ENCODE data around the gene CDH23.

Gene CDH23

DNA sequence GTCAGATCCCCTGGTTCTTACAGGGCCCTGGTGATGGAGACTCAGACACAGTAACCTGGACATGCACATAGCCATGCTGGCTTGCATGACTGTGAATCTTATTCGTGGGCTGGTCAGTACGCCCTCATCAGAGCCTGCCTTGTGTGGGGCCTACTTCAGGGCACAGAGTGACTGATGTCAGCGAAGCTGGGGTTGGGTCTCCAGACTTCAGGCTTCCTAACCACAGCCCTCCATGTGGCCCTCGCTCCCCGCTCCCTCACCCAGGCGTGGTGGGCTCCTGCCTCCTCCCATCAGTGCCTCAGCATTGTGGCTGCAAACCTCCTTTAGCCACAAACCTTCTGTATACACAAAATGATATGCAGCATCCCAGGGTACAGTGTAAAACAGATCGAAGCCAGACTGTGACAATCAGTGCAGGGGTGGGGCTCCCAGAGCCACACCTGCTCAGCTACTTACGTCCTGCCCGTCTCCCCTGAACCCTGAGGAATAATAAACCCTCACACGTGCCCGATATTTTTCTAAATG lies 329.9 kb downstream of the CDH23 start:
- in situ Hi-C loops (cut with HindIII; ENCODE audit: low sequenced_read_pairs) = no loop called here

DNA sequence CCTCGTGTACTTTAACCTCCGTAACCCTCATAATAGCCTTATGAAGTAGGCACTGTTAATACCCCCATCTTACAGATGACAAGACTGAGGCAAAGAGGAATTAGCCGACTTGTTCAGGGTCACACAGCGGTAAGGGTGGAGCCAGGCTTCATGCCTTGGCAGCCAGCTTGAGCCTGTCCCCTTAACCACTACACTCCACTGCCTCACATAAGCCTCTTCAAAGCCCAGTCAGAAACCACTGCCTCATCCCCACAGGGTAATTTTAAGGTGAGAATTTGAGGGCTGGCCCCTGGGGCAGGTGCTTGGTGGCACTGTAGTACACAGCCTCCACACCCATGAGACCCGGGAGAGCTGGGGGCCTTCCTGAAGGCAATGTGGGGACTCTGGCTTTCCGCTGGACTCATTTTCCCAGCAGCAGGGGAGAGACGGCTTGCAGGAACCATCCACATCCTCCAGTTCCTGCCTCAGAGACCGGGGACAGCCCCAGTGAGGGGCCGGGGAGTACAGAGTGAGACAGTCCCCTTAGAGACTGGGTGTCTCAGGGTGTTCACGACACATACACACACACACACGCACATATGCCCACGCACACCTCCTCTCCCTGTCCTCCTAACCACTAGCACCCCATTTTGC lies 330.5 kb downstream of the CDH23 start:
- in situ Hi-C loops (cut with HindIII; ENCODE audit: low sequenced_read_pairs) = no loop called here

DNA sequence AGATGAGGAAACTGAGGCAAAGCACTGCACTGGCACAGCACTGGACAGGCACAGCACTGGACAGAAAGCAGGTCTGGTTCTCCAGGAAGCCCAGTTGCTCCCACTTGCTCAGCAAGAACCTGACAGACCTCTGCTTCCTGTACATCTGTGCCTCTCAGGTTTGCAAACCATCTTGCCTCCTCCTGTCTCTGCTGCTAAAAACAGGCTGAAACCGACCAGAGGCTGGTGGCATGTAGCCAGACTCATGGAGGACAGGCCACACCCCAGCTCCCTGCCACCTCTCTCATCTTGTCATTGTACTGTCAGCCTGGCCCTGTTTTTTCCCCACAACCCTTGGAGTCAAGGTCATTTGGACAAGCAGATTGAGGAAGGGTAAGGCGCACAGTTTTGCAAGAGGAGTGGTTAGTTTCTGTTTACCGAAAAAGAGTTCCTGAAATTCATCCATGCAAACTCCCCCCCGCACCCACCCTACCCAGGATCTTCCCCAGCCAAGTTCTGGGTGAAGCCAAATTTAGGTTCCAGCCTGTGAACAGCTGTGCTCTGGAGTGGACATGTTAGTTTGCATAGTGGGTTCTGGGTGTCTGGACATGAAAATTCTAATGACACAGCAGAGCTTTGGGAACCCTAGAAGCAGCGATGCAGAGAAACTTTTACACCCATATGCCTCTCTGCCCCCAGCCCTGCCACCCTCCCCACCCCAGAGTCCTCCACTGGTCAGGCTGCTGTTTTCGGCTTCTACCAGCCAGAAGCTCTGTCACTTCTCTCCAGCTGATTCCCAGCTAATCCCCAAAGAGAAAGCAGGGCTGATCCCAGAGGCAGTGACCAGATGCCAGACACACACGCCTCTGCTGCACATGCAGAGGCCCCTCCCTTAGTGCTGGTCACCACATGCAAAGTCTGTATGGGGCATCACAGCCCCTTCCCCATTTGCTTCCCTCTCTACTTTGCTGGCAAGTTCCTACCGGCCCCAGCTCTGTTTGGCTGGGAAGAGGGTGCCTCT lies 331.3 kb downstream of the CDH23 start:
- in situ Hi-C loops (cut with HindIII; ENCODE audit: low sequenced_read_pairs) = no loop called here

DNA sequence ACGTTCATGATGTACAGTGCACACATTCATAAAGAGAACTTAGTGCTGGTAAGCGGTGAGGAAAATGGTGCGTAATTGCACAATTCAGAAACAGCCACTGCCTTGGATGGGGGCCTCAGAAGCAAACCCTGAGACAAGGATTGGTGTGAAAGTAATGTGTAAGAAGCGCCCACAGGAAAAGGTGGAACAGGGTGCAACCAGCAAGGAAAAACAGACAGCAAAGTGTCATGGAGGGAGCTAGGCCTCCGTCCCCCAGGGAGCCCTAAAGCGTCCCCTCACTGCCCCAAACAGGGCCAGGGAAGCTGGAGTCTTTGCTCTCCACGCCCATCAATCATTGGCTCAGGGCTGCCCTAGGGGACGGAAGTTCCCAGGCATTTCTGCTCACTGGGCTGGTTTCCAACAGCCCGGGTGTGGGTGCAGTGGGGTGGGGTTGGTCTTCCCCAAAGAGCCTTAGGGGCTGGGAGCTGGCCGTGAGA lies 332.5 kb downstream of the CDH23 start:
- in situ Hi-C loops (cut with HindIII; ENCODE audit: low sequenced_read_pairs) = no loop called here

DNA sequence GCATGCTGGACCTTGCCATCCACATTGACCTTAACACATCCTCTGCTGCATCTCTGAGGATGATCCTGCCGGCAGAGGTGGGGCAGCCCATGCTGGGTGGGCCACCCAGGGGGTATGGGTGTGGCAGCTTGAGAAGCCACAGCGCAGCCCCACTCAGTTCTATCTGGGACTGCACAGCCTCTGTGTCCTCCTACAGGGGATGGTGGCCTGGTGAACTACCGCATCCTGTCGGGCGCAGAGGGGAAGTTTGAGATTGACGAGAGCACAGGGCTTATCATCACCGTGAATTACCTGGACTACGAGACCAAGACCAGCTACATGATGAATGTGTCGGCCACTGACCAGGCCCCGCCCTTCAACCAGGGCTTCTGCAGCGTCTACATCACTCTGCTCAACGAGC lies 335.1 kb downstream of the CDH23 start:
- in situ Hi-C loops (cut with HindIII; ENCODE audit: low sequenced_read_pairs) = no loop called here

DNA sequence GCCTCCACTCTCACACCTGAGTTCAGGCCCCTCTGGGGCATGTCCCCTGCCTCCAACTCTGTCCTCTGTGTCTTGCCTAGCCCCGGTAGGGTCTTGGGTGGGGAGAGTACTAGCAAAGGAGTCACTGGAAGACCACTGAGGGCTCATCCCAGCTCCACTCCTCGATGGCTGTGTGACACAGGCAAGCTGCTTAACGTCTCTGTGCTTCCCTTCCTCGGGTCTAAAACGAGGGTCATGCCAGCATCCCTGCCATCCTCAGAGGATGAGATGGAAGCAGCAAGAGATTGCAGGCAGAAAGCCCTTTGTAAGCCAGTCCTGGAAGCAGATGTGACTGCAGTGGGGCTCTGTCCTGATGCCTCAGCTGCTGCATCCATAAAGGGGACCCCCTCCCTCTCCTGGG lies 338.1 kb downstream of the CDH23 start:
- in situ Hi-C loops (cut with HindIII; ENCODE audit: low sequenced_read_pairs) = no loop called here

DNA sequence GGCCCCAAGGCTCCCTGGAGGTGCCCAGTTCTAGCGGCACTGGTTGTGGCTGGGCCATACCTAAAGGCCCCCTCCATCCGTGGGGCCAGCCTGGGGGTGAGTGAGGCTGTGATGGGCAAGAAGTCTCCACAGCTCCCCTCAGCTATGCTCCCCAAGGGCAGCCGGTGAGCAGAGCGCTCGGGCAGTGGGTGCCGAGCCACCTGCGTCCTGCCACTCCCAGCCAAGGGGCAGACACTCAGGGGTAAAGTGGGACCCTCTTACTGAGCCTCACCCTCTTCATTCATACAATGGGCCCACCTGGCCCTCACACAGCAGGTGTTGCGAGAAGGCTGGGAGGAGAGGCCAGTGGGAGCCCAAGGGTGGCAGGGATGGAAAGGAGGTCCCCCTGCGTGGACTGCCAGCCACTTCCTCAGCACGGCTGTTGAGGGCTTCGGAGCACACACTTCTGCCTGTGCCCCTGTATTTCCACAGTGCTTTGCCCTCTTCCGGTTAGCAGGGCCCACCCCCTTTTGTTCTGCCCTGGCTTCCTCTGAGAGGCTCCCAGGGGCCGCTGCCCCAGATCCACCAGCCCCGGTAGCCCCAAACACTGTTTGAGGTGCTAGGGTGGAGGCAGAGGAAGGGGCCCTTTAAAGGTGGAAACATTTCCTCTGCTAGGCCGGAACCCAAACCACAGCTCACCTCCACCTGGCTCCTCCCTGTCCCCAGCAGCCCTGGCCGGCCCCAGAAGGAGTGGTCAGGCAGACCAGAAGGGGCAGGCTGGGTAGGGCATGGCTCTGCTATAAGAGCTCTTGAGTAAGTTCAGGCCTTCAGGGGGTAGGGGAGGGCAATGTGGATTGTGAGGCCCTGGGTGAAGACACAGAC lies 339.2 kb downstream of the CDH23 start:
- in situ Hi-C loops (cut with HindIII; ENCODE audit: low sequenced_read_pairs) = no loop called here

DNA sequence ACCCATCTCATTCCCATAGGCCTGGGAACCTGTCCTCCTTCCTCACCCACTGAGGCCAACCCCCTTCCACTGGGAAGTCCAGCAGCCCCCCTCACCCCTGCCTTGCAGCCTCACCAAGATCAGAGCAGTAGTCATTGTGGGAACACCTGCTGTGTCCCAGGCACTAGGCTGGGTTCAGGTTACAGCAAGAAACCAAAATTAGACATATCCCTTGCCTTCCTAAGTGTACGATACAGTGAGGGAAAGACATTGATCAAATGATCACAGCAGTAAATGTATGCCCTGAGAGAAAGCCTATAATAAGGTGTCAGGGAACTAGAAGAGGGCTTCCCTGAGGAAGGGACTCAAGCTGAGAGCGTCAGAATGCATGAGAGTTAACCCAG lies 339.8 kb downstream of the CDH23 start:
- in situ Hi-C loops (cut with HindIII; ENCODE audit: low sequenced_read_pairs) = no loop called here

DNA sequence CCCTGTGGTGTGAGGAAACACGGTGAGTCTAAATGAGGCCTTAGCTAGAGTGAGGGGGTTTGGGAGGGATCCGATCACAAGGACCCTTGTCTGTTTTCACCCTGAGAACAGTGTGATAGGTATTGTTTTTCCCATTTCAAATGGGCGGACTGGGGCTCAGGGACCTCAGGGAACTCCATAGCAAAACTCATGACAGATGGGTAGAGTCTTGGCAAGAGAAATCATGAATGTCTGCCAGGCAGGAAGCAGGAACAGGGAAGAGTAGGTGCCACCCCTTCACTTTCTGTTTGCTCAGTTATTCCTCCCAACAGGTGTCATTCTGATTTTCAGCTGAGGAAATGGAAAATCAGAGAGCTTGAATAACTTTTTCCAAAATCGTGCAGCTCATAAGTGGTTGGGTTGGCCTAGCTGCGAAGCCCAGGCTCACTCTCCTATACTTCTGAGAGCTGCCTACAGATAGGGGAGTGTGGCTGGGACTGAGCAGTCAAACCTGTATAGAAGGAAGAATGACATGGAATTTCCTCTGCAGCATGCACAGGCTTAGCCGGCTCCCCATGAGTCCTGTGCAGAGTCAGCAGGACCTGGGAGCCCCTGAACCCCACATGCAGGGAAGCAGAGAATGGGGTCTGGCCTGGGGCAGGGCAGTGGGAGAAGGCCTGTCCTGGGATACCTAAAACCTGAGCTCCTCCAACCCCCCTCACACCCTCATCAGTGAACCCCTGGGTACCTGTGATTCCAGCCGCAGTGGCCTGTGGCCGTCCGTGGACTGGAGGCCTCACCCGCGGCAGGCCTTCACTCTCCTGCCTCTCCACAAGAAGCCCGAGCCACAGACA lies 340.5 kb downstream of the CDH23 start:
- in situ Hi-C loops (cut with HindIII; ENCODE audit: low sequenced_read_pairs) = no loop called here

DNA sequence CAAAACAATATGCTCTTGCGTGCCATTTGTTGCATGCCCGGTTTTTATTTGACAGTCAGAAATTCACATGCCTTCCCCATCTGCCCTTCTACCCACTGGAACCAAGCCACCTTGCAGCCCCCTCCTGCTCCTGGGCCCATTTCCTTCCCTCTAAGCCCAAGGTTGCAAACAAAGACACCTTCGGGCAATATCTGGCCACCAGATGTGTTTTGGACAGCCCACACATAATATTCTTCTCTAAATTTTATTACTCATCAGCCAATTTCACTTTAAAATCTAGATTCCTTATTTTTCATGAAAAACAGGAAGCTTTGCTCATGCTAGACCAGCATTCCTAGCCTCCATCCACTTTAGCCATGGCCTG lies 341.1 kb downstream of the CDH23 start:
- in situ Hi-C loops (cut with HindIII; ENCODE audit: low sequenced_read_pairs) = no loop called here

DNA sequence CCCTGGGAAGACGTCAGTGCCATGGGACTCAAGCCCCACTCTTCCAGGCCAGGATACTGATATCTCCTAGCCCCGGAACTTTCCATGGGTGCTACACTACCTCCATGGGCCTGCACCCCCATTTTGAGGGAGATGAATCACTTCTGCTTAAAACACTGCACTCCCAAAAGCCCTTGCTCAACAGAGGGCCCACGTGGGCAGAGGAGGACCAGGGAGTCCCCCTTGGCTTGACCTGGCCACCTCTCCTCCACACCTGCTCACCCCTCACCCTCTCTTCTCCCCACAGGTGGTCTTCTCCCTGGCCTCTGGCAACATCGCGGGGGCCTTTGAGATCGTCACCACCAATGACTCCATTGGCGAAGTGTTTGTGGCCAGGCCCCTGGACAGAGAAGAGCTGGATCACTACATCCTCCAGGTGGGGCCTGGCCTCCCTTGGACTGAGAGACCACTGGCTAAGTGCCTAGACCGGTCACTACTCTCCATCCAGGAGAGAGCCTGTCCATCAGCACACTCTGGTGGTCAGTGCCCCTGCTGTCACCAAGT lies 342.7 kb downstream of the CDH23 start:
- in situ Hi-C loops (cut with HindIII; ENCODE audit: low sequenced_read_pairs) = no loop called here

DNA sequence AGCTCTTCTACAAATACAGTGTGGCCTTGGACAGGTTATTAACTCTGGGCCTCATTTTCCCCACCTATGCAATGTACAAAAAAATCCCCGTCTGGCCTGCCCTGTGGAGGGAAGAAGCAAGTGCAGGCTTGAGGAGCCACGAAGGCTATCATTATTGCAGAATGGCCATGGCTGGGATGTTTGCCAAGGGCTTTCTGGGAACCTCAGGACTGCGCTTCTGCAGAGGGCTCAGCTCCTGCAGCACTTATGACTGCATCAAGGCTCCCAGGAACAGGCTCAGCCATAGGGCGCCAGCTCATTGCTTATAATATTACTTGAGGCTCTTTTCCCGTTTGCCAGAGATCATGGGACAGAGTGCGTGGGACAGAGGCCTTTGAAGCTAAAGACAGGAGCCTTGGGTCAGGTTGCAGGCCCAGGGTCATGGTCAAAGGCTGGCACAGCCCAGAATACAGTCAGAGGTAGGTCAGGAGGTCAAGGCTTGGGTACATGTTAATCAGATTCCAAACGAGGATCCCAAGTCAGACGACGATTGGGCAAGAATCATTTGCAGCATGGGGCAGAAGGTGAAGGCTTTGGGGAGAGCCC lies 343.4 kb downstream of the CDH23 start:
- in situ Hi-C loops (cut with HindIII; ENCODE audit: low sequenced_read_pairs) = no loop called here

DNA sequence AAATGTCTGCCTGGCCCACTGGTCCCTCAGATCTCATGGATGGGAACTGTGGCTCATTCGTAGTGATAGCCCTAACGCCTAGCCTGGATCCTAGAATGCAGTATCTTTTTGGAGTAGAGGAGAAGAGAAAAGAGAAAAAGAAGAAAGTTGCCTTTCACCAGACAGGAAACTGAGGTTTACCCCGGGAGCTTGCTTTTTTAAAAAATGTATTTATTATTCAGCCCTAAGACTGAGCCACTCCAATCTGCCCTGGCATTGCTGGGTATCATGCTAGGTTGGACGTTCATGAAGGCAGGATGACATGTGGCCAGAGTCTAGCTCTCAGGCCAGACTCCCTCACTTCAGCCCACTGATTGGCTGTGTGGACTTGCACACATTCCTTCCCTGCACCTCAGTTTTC lies 344.3 kb downstream of the CDH23 start:
- in situ Hi-C loops (cut with HindIII; ENCODE audit: low sequenced_read_pairs) = no loop called here

DNA sequence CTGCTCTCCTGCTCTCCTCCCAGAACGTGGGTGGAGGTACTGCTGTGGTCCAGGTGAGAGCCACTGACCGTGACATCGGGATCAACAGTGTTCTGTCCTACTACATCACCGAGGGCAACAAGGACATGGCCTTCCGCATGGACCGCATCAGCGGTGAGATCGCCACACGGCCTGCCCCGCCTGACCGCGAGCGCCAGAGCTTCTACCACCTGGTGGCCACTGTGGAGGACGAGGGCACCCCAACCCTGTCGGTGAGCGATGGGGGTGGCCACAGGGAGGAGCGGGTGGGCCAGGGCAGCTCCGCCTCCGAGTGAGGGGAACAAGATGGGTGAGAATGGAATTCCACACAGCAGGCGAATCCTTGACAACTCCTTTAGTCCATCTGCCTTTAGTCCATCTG lies 345.0 kb downstream of the CDH23 start:
- in situ Hi-C loops (cut with HindIII; ENCODE audit: low sequenced_read_pairs) = no loop called here

DNA sequence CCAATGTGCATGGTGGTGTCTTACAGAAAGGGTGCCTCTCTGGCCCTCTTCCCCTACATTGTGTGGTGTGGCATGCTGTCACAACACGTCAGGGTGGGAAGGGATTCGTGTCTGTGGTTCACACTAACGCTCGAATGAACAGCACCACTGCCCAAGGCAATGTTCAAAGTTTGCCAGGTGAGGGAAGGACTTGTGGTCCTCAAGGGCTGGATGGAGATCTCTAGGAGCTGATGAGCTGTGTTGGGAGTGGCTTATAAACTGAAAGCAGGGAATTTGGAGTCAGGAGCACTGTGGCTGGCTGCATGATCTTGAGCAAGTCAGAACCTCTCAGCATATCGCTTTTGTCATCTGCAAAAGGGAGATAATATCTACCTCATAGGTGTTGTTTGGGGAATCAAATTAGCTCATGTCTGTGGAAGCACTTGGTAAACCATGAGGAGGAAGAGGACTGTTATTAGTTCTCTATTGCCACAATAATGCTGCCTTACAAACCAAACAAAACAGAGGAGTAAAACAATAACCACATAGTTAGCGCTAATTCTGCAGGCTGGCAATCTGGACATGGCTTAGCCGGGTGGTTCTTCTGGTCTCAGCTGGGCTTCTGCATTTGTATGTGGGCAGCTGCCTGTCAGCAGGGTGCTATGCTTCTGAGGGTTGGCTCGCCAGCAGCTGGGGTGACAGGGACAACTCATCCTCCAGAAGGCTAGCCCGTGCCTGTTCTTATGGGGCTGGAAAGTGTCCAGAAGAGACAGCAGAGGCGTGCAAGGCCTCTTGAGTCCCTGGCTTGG lies 345.8 kb downstream of the CDH23 start:
- in situ Hi-C loops (cut with HindIII; ENCODE audit: low sequenced_read_pairs) = no loop called here

DNA sequence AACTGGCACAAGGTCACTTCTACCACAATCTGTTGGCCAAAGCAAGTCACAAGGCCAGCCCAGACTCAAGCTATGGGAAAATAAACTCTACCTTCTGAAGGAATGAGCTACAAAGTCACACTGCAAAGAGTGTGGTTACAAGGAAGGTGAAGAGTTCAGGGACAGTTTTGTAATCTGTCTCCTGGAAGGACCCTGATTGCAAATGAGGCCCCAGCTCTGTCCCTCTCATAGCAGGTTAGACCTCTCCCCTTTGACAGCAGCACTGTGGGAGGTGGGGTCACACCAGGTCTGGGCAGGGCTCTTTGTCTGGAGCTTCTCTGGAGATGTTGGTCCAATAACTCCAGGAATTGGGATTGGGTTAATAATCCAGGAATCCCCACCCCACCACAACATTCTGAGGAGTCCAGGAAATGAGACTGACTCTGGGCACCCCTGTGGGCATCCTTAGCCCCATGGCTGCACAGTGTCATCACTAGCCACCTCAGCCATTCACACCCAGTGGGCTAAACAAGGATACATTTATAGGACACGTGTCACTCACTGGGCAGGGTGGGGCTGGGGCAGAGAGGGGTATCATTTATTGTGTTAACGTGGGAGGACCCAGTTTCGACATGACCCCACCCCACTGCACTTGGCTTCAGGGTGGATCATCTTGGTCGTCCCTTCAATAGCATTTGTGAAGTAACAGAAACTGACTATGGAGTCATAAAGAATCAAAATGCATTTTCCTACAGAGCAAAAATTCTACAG lies 346.5 kb downstream of the CDH23 start:
- in situ Hi-C loops (cut with HindIII; ENCODE audit: low sequenced_read_pairs) = no loop called here

DNA sequence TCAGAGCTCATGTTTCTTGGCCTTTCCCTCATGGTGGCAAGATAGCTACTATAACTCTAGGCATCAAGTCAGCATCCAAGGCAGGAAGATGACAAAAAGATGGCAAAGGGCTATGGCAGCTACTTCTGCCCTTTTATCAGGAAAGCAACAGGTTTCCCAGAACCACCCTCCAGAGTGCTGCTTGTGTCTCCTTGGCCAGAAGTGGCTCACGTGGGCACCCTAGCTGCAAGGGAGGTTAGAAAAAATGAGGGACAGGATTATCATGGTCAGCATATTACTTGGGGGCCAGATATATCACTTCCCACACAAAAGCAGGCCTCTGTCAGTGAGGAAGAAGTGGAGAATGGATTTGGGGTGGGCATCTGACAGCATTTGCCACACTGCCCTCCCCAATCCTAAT lies 347.1 kb downstream of the CDH23 start:
- in situ Hi-C loops (cut with HindIII; ENCODE audit: low sequenced_read_pairs) = no loop called here

Measured in endothelial cell of hepatic sinusoid (primary cell).